ENCODE results near the gene IL6R.
"Not testable (repeated sequence)": the region's sequence is repeated elsewhere in the genome, so short reads cannot be mapped to it uniquely, and the experiment has no call there.

IL6R gene

GRCh38 chr1:154361357-154361756, 43.8 kb upstream of the IL6R start:
- no peak for TF ChIP-seq CTCF (IDR thresholded peaks at IDR 0.05; ENCODE audit: low read depth, low read length)
- TF ChIP-seq EZH2phosphoT487 (IDR thresholded peaks at IDR 0.05; ENCODE audit: low read depth) = no peak
- H3K4me3 ChIP-seq (ENCODE audit: low read length) = no peak overlapping the region
- H4K20me1 ChIP-seq (ENCODE audit: insufficient read depth, low read length) = no peaks in the 10 kb centered on the region
- no peaks in the 10 kb centered on the region for H3K4me1 ChIP-seq (ENCODE audit: low read length)
- H2AFZ ChIP-seq (ENCODE audit: low read depth, low read length) = no peak overlapping the region
- no peaks in the 10 kb centered on the region for H3K79me2 ChIP-seq (ENCODE audit: low read length)
- no peaks in the 10 kb centered on the region for H3K36me3 ChIP-seq (replicated peaks; ENCODE audit: low read depth, low read length)
- H3K4me2 ChIP-seq (ENCODE audit: low read length) = no peak overlapping the region
- H3K27ac ChIP-seq (ENCODE audit: low read length) = no peak overlapping the region
- H3K27me3 ChIP-seq (ENCODE audit: low read depth, low read length) = 0 out of 2 replicates have a peak, but pooled peaks cover 3% of the 10 kb centered on the region
- no peaks in the 10 kb centered on the region for H3K9me3 ChIP-seq (ENCODE audit: insufficient read depth, low read length)
- H3K9ac ChIP-seq (ENCODE audit: low read length) = no peak overlapping the region

GRCh38 chr1:154371436-154371835, 33.7 kb upstream of the IL6R start:
- H3K9ac ChIP-seq (ENCODE audit: low read length) = no peak overlapping the region
- H3K4me1 ChIP-seq (ENCODE audit: low read length) = peaks cover 13% of the 10 kb centered on the region; the same call in 1 of the 2 replicates
- no peak overlapping the region for H3K27ac ChIP-seq (ENCODE audit: low read length)
- H3K79me2 ChIP-seq (ENCODE audit: low read length) = no peaks in the 10 kb centered on the region
- H2AFZ ChIP-seq (ENCODE audit: low read depth, low read length) = peak overlapping the region; percentile 91
- TF ChIP-seq CTCF (IDR thresholded peaks at IDR 0.05; ENCODE audit: low read depth, low read length) = no peak
- no peak for TF ChIP-seq EZH2phosphoT487 (IDR thresholded peaks at IDR 0.05; ENCODE audit: low read depth)
- H4K20me1 ChIP-seq (ENCODE audit: insufficient read depth, low read length) = no peaks in the 10 kb centered on the region
- H3K4me3 ChIP-seq (ENCODE audit: low read length) = no peak overlapping the region
- H3K9me3 ChIP-seq (ENCODE audit: insufficient read depth, low read length) = no peaks in the 10 kb centered on the region
- H3K4me2 ChIP-seq (ENCODE audit: low read length) = peak overlapping the region; percentile 0; the same call in 1 of the 2 replicates
- H3K36me3 ChIP-seq (replicated peaks; ENCODE audit: low read depth, low read length) = no peaks in the 10 kb centered on the region
- H3K27me3 ChIP-seq (ENCODE audit: low read depth, low read length) = no peaks in the 10 kb centered on the region

- not testable (repeated sequence) for H3K4me3 ChIP-seq (ENCODE audit: low read length); H3K79me2 ChIP-seq (ENCODE audit: low read length); H3K27me3 ChIP-seq (ENCODE audit: low read depth, low read length); H2AFZ ChIP-seq (ENCODE audit: low read depth, low read length); H3K27ac ChIP-seq (ENCODE audit: low read length); H4K20me1 ChIP-seq (ENCODE audit: insufficient read depth, low read length); H3K9ac ChIP-seq (ENCODE audit: low read length); H3K9me3 ChIP-seq (ENCODE audit: insufficient read depth, low read length); H3K36me3 ChIP-seq (replicated peaks; ENCODE audit: low read depth, low read length)
- Histone ChIP-seq H3K4me1 (ENCODE audit: low read length) (peaks cover 13% of the 10 kb centered on the region; the same call in 1 of the 2 replicates), H3K4me2 (ENCODE audit: low read length) (peak overlapping the region; percentile 19; the same call in 1 of the 2 replicates)
Measured at GRCh38 chr1:154373777-154374357, 31.3 kb upstream of the IL6R start.

- Histone ChIP-seq H3K36me3 (replicated peaks; ENCODE audit: low read depth, low read length) (no peaks in the 10 kb centered on the region), H4K20me1 (ENCODE audit: insufficient read depth, low read length) (no peaks in the 10 kb centered on the region), H3K9ac (ENCODE audit: low read length) (no peak overlapping the region), H3K79me2 (ENCODE audit: low read length) (no peaks in the 10 kb centered on the region), H3K4me2 (ENCODE audit: low read length) (no peak overlapping the region), H3K27ac (ENCODE audit: low read length) (no peak overlapping the region), H3K4me3 (ENCODE audit: low read length) (no peak overlapping the region), H3K4me1 (ENCODE audit: low read length) (peaks cover 2% of the 10 kb centered on the region; the same call in 1 of the 2 replicates), H3K27me3 (ENCODE audit: low read depth, low read length) (no peaks in the 10 kb centered on the region), H3K9me3 (ENCODE audit: insufficient read depth, low read length) (no peaks in the 10 kb centered on the region), H2AFZ (ENCODE audit: low read depth, low read length) (no peak overlapping the region)
- TF ChIP-seq CTCF (IDR thresholded peaks at IDR 0.05; ENCODE audit: low read depth, low read length) = no peak
- no peak for TF ChIP-seq EZH2phosphoT487 (IDR thresholded peaks at IDR 0.05; ENCODE audit: low read depth)
Measured at GRCh38 chr1:154379301-154379700, 25.8 kb upstream of the IL6R start.

Measured in OCI-LY3 (cell line).